Peyer's patch (tissue), 4 donors: Measurements from ENCODE around the gene SLC35G6.

Source experiments
- POLR2A ChIP-seq, 2 donors: fragments of 450-650 bp; IDR thresholded peaks; one replicate each; pipeline ENCODE4 v1.5.1; 2017; ENCODE audit warnings: antibody characterized with exemption in 2 of 2, mild to moderate bottlenecking in 2 of 2, moderate library complexity in 2 of 2
- TF ChIP-seq, protein P1 (sequence below), 6 experiments: fragments of 450-650 bp in 4 of 6; fragments of 200-600 bp in 2 of 6; sonication (generic) in 1 of 6; IDR thresholded peaks; one replicate each; pipeline ENCODE4 v1.5.1; 2017 to 2019; ENCODE audit warnings: antibody characterized with exemption in 6 of 6, mild to moderate bottlenecking in 3 of 6, moderate library complexity in 1 of 6

DNA sequence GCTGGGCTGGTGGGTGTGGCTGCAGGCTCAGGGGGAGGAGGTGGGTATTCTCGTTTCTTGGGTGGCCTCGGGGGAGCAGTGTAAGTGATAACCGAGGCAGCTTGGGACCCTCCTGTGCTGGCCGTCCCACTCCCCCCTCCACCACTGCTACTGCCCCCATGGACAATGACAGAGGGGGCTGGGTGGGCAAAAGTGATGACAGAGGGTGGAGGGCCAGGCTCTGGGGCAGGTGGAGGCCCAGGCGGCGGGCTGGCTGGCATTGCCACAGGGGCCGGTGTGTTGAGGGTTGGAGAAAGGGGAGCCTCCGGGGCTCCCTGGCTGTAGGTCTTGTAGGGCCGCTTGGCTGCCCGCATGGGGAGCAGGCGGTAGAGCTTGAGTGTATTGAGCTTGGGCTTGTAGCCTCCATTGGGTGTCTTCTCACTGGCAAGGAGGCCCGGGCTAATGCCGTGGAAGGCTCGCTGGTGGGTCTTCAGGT is 17.8 kb upstream of the SLC35G6 start:
- TF ChIP-seq, protein P1, sequence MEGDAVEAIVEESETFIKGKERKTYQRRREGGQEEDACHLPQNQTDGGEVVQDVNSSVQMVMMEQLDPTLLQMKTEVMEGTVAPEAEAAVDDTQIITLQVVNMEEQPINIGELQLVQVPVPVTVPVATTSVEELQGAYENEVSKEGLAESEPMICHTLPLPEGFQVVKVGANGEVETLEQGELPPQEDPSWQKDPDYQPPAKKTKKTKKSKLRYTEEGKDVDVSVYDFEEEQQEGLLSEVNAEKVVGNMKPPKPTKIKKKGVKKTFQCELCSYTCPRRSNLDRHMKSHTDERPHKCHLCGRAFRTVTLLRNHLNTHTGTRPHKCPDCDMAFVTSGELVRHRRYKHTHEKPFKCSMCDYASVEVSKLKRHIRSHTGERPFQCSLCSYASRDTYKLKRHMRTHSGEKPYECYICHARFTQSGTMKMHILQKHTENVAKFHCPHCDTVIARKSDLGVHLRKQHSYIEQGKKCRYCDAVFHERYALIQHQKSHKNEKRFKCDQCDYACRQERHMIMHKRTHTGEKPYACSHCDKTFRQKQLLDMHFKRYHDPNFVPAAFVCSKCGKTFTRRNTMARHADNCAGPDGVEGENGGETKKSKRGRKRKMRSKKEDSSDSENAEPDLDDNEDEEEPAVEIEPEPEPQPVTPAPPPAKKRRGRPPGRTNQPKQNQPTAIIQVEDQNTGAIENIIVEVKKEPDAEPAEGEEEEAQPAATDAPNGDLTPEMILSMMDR (IDR thresholded peaks at IDR 0.05): no peak
- TF ChIP-seq POLR2A (IDR thresholded peaks at IDR 0.05): no peak
